Caco-2 (cell line): ENCODE results near the gene TRAFD1. TPM values are rescaled to one million over a fixed set of nuclear protein-coding genes. Genes with fewer than 3 reads are reported as not detected.

Experiments
- BruUV-seq: library from RNA; stranded (reverse); fragments of 400-500 nt; replicated peaks from 2 replicates; lab custom pipeline; 2021; lab: Mats Ljungman, UMichigan
- CTCF ChIA-PET: fragments of 300-600 bp; sonication (Branson Sonifier 250); formaldehyde crosslinking; loops from one replicate; lab custom pipeline; 2022; ENCODE audit warnings: antibody characterized with exemption; lab: Charles Lee
- POLR2A ChIA-PET: fragments of 300-600 bp; sonication (Branson Sonifier 250); formaldehyde crosslinking; loops from one replicate; lab custom pipeline; 2022; ENCODE audit warnings: antibody characterized with exemption; lab: Charles Lee
- DNase-seq, 2 experiments: peaks; one replicate each; pipeline versions ENCODE4 v3.0.0 to v3.0.0-alpha.2; 2020 to 2022
- H3K27me3 ChIP-seq: replicated peaks from 2 replicates; pipeline ENCODE4 v1.6.0; 2011; ENCODE audit warnings: low read length; ENCODE audit not compliant: control insufficient read depth, insufficient read depth
- H3K36me3 ChIP-seq: 2 replicates; pipeline ENCODE4 v1.5.1; 2011; ENCODE audit warnings: low read length; ENCODE audit not compliant: control insufficient read depth, insufficient read depth
- H3K4me1 ChIP-seq: fragments of 250-450 bp; sonication (Bioruptor Pico); 2 replicates; pipeline ENCODE4 v1.5.1; 2020; ENCODE audit warnings: mild to moderate bottlenecking
- H3K4me3 ChIP-seq: 2 replicates; pipeline ENCODE4 v1.5.1; 2011; ENCODE audit warnings: low read depth, mild to moderate bottlenecking, control low read depth, low read length
- H3K9me3 ChIP-seq: fragments of 250-450 bp; sonication (Bioruptor Pico); 2 replicates; pipeline ENCODE4 v1.5.1; 2020; ENCODE audit warnings: mild to moderate bottlenecking, moderate library complexity
- H3K27ac Mint-ChIP-seq: one replicate; pipeline ENCODE4 v1.8.0; 2022; ENCODE audit warnings: mixed read lengths; ENCODE audit not compliant: unreplicated experiment
- H3K27me3 Mint-ChIP-seq: one replicate; pipeline ENCODE4 v1.8.0; 2022; ENCODE audit warnings: mixed read lengths; ENCODE audit not compliant: insufficient read depth, unreplicated experiment
- H3K36me3 Mint-ChIP-seq: one replicate; pipeline ENCODE4 v1.8.0; 2022; ENCODE audit warnings: mild to moderate bottlenecking, mixed read lengths; ENCODE audit not compliant: insufficient read depth, unreplicated experiment
- H3K4me1 Mint-ChIP-seq: one replicate; pipeline ENCODE4 v1.8.0; 2022; ENCODE audit warnings: low read depth, mixed read lengths; ENCODE audit not compliant: unreplicated experiment
- H3K4me3 Mint-ChIP-seq: one replicate; pipeline ENCODE4 v1.8.0; 2022; ENCODE audit warnings: mild to moderate bottlenecking, moderate library complexity, mixed read lengths; ENCODE audit not compliant: unreplicated experiment
- H3K9me3 Mint-ChIP-seq: one replicate; pipeline ENCODE4 v1.8.0; 2022; ENCODE audit warnings: mixed read lengths; ENCODE audit not compliant: unreplicated experiment
- CTCF ChIP-seq, 2 experiments: fragments of 200-600 bp in 1 of 2; IDR thresholded peaks; 1 replicate in 1 of 2; 2 replicates in 1 of 2; pipeline versions ENCODE4 v1.5.1 to v1.8.0; 2011 to 2022; ENCODE audit warnings: antibody characterized with exemption in 1 of 2, control low read depth in 1 of 2, inconsistent platforms in 1 of 2, low read depth in 1 of 2, low read length in 1 of 2, mild to moderate bottlenecking in 1 of 2, moderate library complexity in 1 of 2; ENCODE audit not compliant: insufficient read depth in 1 of 2, severe bottlenecking in 1 of 2, unreplicated experiment in 1 of 2
- intact Hi-C: fragments of 100-400 bp; cut with micrococcal nuclease; formaldehyde crosslinking; loops from one replicate; pipeline ENCODE4 v1.10.0; 2022; ENCODE audit not compliant: unreplicated experiment
- total RNA-seq: library from RNA; stranded (reverse); gene quantifications from 2 replicates; pipeline ENCODE4 v1.2.3, GENCODE V29; 2022

TRAFD1 gene
- total RNA-seq, 1 experiment from 2014 or later = 25.5 TPM

GRCh38 chr12:112105891-112106290 lies 19.5 kb upstream of the TRAFD1 start:
- Mint-ChIP-seq H3K4me3 (no peak overlapping the region), H3K4me1 (peaks cover 7% of the 10 kb centered on the region), H3K9me3 (no peaks in the 10 kb centered on the region), H3K27ac (no peak overlapping the region), H3K36me3 (peaks cover 68% of the 10 kb centered on the region), H3K27me3 (no peaks in the 10 kb centered on the region)
- Histone ChIP-seq H3K9me3 (no peaks in the 10 kb centered on the region), H3K4me1 (peaks cover 10% of the 10 kb centered on the region), H3K36me3 (peaks cover 1% of the 10 kb centered on the region; the same call in 1 of the 2 replicates), H3K27me3 (no peaks in the 10 kb centered on the region), H3K4me3 (no peak overlapping the region)
- TF ChIP-seq CTCF (IDR thresholded peaks at IDR 0.05; ENCODE audit: insufficient read depth in 1 of 2, low read depth in 1 of 2, low read length in 1 of 2, severe bottlenecking in 1 of 2, unreplicated experiment in 1 of 2) = no peak
- ChIA-PET CTCF (no interaction called here), POLR2A (interaction anchor here (0.6 to 0.7 kb wide), 2 partner anchors 17 to 92 kb away, joined by 4 to 9 read pairs; no protein-coding TSS in a partner anchor)
- intact Hi-C loops = no loop called here
- no TSS peak for BruUV-seq
- no peak for DNase-seq

- DNase-seq = peak; percentile 48 to 54
- H3K27me3 ChIP-seq = no peaks in the 10 kb centered on the region
- TF ChIP-seq CTCF (IDR thresholded peaks at IDR 0.05; ENCODE audit: insufficient read depth in 1 of 2, low read depth in 1 of 2, low read length in 1 of 2, severe bottlenecking in 1 of 2, unreplicated experiment in 1 of 2) = no peak
- no peaks in the 10 kb centered on the region for H3K9me3 Mint-ChIP-seq
- H3K36me3 ChIP-seq = 0 out of 2 replicates have a peak, but pooled peaks cover 1% of the 10 kb centered on the region
- TSS peak; percentile 33 for BruUV-seq
- H3K27me3 Mint-ChIP-seq = no peaks in the 10 kb centered on the region
- H3K9me3 ChIP-seq = no peaks in the 10 kb centered on the region
- peaks cover 14% of the 10 kb centered on the region for H3K4me1 Mint-ChIP-seq
- H3K4me1 ChIP-seq = peaks cover 14% of the 10 kb centered on the region
- intact Hi-C loops = no loop called here
- H3K27ac Mint-ChIP-seq = peak overlapping the region; percentile 94
- peaks cover 53% of the 10 kb centered on the region for H3K36me3 Mint-ChIP-seq
- ChIA-PET CTCF (interaction anchor here (0.6 kb wide), 2 partner anchors 151 to 163 kb away, joined by 3 to 9 read pairs; no protein-coding TSS in a partner anchor), POLR2A (interaction anchor here (0.6 to 1.0 kb wide), 4 partner anchors 9 to 33 kb away, joined by 3 to 7 read pairs (median 4); no protein-coding TSS in a partner anchor)
- peak overlapping the region; percentile 91 for H3K4me3 Mint-ChIP-seq
- peak overlapping the region; percentile 66 for H3K4me3 ChIP-seq
These were observed 17.8 kb upstream of the TRAFD1 start for GRCh38 chr12:112107306-112108201.
